ENCODE measurements around the gene NASP.

The NASP gene

GRCh38 chr1:45583666-45584350 lies at the start of gene NASP:
TSS of gene NASP (plus strand) at chr1:45584041. CDS start at chr1:45584147, 106 bp downstream.
- Histone ChIP-seq H3K27ac (peak within 1 kb of the TSS; percentile 94), H3K27me3 (ENCODE audit: control insufficient read depth, insufficient read depth, low read length) (no peaks in the 10 kb centered on the region), H3K4me1 (peaks cover 5% of the 10 kb centered on the region), H3K79me2 (peaks cover 19% of the 10 kb centered on the region), H2AFZ (peak within 1 kb of the TSS; percentile 95), H3K4me2 (ENCODE audit: low read length) (peak within 1 kb of the TSS; percentile 81), H3K9me3 (ENCODE audit: control insufficient read depth, low read length) (no peaks in the 10 kb centered on the region), H3K36me3 (ENCODE audit: control insufficient read depth, insufficient read depth, low read length) (no peaks in the 10 kb centered on the region), H3K9ac (no peak within 1 kb of the TSS), H3K4me3 (ENCODE audit: low read depth, low read length) (peak within 1 kb of the TSS; percentile 79)
- no peak for TF ChIP-seq CTCF (IDR thresholded peaks at IDR 0.05)

GRCh38 chr1:45535988-45536766 lies 47.7 kb upstream of the NASP start:
- Histone ChIP-seq H3K9ac (no peak overlapping the region), H3K27ac (no peak overlapping the region), H3K4me3 (ENCODE audit: low read depth, low read length) (no peak overlapping the region), H3K27me3 (ENCODE audit: control insufficient read depth, insufficient read depth, low read length) (no peaks in the 10 kb centered on the region), H3K4me1 (no peaks in the 10 kb centered on the region), H3K36me3 (ENCODE audit: control insufficient read depth, insufficient read depth, low read length) (no peaks in the 10 kb centered on the region), H3K9me3 (ENCODE audit: control insufficient read depth, low read length) (no peaks in the 10 kb centered on the region), H3K4me2 (ENCODE audit: low read length) (no peak overlapping the region), H3K79me2 (no peaks in the 10 kb centered on the region), H2AFZ (no peak overlapping the region)
- TF ChIP-seq CTCF (IDR thresholded peaks at IDR 0.05): no peak

GRCh38 chr1:45536886-45537285 lies 47.0 kb upstream of the NASP start:
- H3K27me3 ChIP-seq (ENCODE audit: control insufficient read depth, insufficient read depth, low read length): no peaks in the 10 kb centered on the region
- no peak overlapping the region for H3K4me2 ChIP-seq (ENCODE audit: low read length)
- H3K4me1 ChIP-seq: no peaks in the 10 kb centered on the region
- H2AFZ ChIP-seq: no peak overlapping the region
- no peak for TF ChIP-seq CTCF (IDR thresholded peaks at IDR 0.05)
- H3K27ac ChIP-seq: no peak overlapping the region
- H3K36me3 ChIP-seq (ENCODE audit: control insufficient read depth, insufficient read depth, low read length): no peaks in the 10 kb centered on the region
- H3K79me2 ChIP-seq: no peaks in the 10 kb centered on the region
- no peak overlapping the region for H3K9ac ChIP-seq
- no peak overlapping the region for H3K4me3 ChIP-seq (ENCODE audit: low read depth, low read length)
- no peaks in the 10 kb centered on the region for H3K9me3 ChIP-seq (ENCODE audit: control insufficient read depth, low read length)

GRCh38 chr1:45541193-45541592 lies 42.6 kb upstream of the NASP start:
- Histone ChIP-seq H3K27me3 (ENCODE audit: control insufficient read depth, insufficient read depth, low read length) (no peaks in the 10 kb centered on the region), H2AFZ (no peak overlapping the region), H3K79me2 (no peaks in the 10 kb centered on the region), H3K4me2 (ENCODE audit: low read length) (no peak overlapping the region), H3K9ac (no peak overlapping the region), H3K27ac (no peak overlapping the region), H3K4me1 (no peaks in the 10 kb centered on the region), H3K4me3 (ENCODE audit: low read depth, low read length) (no peak overlapping the region), H3K9me3 (ENCODE audit: control insufficient read depth, low read length) (no peaks in the 10 kb centered on the region), H3K36me3 (ENCODE audit: control insufficient read depth, insufficient read depth, low read length) (no peaks in the 10 kb centered on the region)
- TF ChIP-seq CTCF (IDR thresholded peaks at IDR 0.05): no peak
